Ishikawa (cell line): ENCODE data around the gene SF3B2.

ENCODE experiments used
- CEBPB ChIP-seq: IDR thresholded peaks from 2 replicates; pipeline ENCODE4 v1.6.1; 2012
- CREB1 ChIP-seq: IDR thresholded peaks from 2 replicates; pipeline ENCODE4 v1.6.1; 2012; ENCODE audit warnings: low read depth
- EGR1 ChIP-seq: IDR thresholded peaks from 2 replicates; pipeline ENCODE4 v1.6.1; 2012
- EP300 ChIP-seq: IDR thresholded peaks from 2 replicates; pipeline ENCODE4 v1.6.1; 2012; ENCODE audit warnings: borderline replicate concordance
- FOXM1 ChIP-seq: IDR thresholded peaks from 2 replicates; pipeline ENCODE4 v1.6.1; 2012; ENCODE audit warnings: low read depth, borderline replicate concordance
- MAX ChIP-seq: IDR thresholded peaks from 2 replicates; pipeline ENCODE4 v1.6.1; 2012
- NFIC ChIP-seq: IDR thresholded peaks from 2 replicates; pipeline ENCODE4 v1.6.1; 2012
- RAD21 ChIP-seq: IDR thresholded peaks from 2 replicates; pipeline ENCODE4 v1.6.1; 2012; ENCODE audit warnings: low read depth
- REST ChIP-seq: IDR thresholded peaks from 2 replicates; pipeline ENCODE4 v1.6.1; 2012; ENCODE audit warnings: low read depth, mild to moderate bottlenecking
- TAF1 ChIP-seq: IDR thresholded peaks from 2 replicates; pipeline ENCODE4 v1.6.1; 2012; ENCODE audit warnings: low read depth, mild to moderate bottlenecking
- TCF12 ChIP-seq: IDR thresholded peaks from 2 replicates; pipeline ENCODE4 v1.6.1; 2012; ENCODE audit warnings: low read depth
- TEAD4 ChIP-seq: IDR thresholded peaks from 2 replicates; pipeline ENCODE4 v1.6.1; 2012
- USF1 ChIP-seq: IDR thresholded peaks from 2 replicates; pipeline ENCODE4 v1.6.1; 2012
- YY1 ChIP-seq: IDR thresholded peaks from 2 replicates; pipeline ENCODE4 v1.6.1; 2012; ENCODE audit warnings: low read depth
- ZBTB7A ChIP-seq: IDR thresholded peaks from 2 replicates; pipeline ENCODE4 v1.6.1; 2012; ENCODE audit warnings: low read depth

SF3B2 gene

GRCh38 chr11:66016793-66017177 is 35.4 kb upstream of the SF3B2 start:
- TF ChIP-seq CEBPB = no peak
- no peak for TF ChIP-seq USF1
- no peak for TF ChIP-seq FOXM1
- TF ChIP-seq EP300 = no peak
- TF ChIP-seq NFIC = no peak
- TF ChIP-seq CREB1 = no peak
- no peak for TF ChIP-seq EGR1
- no peak for TF ChIP-seq TAF1
- TF ChIP-seq RAD21 = no peak
- TF ChIP-seq ZBTB7A = no peak
- no peak for TF ChIP-seq TCF12
- no peak for TF ChIP-seq MAX
- no peak for TF ChIP-seq REST
- no peak for TF ChIP-seq YY1

GRCh38 chr11:66017321-66017720 is 34.8 kb upstream of the SF3B2 start:
- TF ChIP-seq RAD21 (no peak), REST (no peak), TEAD4 (no peak), TCF12 (no peak), EGR1 (no peak), YY1 (no peak), CREB1 (no peak), TAF1 (no peak), ZBTB7A (no peak)

- no peak for TF ChIP-seq FOXM1
- TF ChIP-seq YY1 = no peak
- TF ChIP-seq TCF12 = no peak
- no peak for TF ChIP-seq REST
- TF ChIP-seq USF1 = no peak
- TF ChIP-seq CREB1 = no peak
- no peak for TF ChIP-seq MAX
- TF ChIP-seq EP300 = no peak
- no peak for TF ChIP-seq TEAD4
- TF ChIP-seq TAF1 = no peak
- TF ChIP-seq CEBPB = no peak
- TF ChIP-seq EGR1 = no peak
- no peak for TF ChIP-seq NFIC
- TF ChIP-seq ZBTB7A = no peak
- TF ChIP-seq RAD21 = no peak
Measured at GRCh38 chr11:66020212-66020611, 32.0 kb upstream of the SF3B2 start.

GRCh38 chr11:66020618-66021357 is 31.4 kb upstream of the SF3B2 start:
- TF ChIP-seq NFIC (no peak), ZBTB7A (no peak), FOXM1 (no peak), EGR1 (no peak), USF1 (no peak), YY1 (no peak), CEBPB (no peak), RAD21 (no peak), MAX (no peak), CREB1 (no peak), REST (no peak), TAF1 (no peak), EP300 (no peak; the same call in 1 of the 2 replicates), TEAD4 (no peak), TCF12 (no peak)
